Hematopoietic multipotent progenitor cell treated with erythropoietin and hydrocortisone succinate and interleukin-3 and kit ligand, for 4 days (in vitro differentiated cells): ENCODE measurements around the gene IFRD1.
A peak's percentile ranks its signal among the peaks of the same experiment; 100 is the strongest.
"Not testable (repeated sequence)": the region's sequence is repeated elsewhere in the genome, so short reads cannot be mapped to it uniquely, and the experiment has no call there.

Source experiments
- DNase-seq: peaks from one replicate; pipeline ENCODE4 v3.0.0-alpha.2; 2015

Gene IFRD1

DNA sequence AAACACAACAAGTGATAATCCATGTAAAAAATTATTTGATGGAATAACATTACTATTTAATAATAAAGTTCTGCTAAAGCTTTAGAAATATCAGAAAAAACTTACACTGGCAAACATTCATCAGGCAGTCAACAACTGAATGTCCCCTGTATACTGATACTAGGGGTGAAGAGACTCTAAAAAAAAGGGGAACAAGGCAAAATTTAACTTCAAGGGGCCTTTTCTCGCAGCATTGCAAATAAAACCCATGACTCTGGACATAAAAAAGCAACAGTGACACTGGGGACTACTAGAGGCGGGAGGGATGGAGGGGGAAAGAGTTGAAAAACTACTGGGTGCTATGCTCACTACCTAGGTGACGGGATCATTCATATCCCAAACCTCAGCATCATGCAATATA lies 5.8 kb upstream of the IFRD1 start:
- peak; percentile 29 for DNase-seq

DNA sequence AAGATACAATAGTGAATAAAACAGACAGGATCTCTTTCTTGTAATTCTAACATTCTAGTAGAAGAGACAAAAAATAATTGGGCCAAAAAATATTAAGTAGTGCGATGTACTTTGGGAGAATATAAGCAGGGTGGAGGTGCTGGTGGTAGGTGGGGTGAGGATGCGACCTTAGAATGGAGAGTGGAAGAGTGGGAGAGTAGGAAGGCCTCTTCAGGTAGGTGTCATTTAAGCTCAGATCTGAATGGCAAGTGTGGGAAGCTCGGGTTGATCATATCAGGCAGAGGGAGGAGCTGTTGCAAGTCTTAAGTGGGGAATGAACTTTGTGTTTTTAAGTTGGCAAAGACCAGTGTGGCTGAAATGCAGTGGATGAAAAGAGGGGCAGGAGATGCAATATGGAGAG lies 3.8 kb upstream of the IFRD1 start:
- DNase-seq = no peak

DNA sequence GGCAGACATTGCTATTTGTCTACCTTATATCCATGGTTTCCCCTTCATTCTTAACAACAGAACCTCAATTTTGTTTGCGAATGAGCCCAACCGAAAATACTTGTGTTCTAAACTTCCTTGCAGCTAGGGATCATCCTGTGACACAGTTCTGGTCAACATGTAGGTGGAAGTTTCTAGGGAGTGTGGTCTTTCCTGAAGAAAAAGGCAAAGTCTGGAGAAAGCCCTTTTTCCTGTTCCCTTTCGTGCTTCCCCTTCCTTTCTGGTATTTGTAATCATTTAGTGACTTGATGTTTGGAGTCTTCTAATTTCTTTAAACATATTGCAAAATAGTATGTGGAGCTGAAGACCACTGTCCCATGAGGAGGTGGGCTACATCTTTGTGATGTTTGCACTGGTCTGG lies 2.9 kb upstream of the IFRD1 start:
- DNase-seq = no peak

DNA sequence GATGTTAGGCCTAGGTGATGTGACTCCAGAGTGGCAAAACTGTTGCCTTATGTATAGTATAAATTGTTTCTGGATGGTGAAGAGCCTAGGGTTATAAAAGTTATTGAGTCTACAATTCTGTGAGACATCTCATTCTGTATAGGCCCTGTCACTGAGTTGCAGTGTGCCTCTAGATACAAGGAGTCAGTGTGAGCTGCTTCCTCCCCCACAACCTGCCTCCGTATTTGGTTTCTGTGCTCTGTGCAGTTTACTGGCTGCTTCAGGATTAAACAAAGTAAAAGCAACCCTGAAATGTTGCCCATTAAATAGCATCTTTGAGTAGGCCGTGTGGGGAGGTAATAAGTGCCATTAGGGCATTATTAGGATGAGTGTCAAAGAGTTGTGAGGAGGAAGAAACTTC lies 1.9 kb upstream of the IFRD1 start:
- DNase-seq = no peak

DNA sequence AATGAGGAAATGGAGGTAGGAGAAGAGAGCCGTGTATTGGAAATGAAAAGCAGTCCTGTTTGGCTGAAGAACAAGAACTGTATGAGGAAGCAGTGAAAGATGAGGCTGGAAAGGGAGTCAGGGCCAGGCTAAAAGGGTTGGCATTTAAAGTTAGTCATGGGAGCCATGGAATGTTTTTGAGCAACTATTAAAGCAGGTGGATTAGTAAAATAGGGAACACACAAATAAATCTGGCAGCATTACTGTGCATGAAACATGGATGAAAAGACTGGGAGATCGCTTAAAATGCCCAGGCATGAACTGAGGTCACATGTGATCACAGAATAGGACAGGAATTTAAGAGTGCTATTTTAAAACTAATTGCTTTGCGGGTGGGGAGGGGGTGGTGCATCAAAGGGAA lies 1.4 kb upstream of the IFRD1 start:
- DNase-seq = no peak

DNA sequence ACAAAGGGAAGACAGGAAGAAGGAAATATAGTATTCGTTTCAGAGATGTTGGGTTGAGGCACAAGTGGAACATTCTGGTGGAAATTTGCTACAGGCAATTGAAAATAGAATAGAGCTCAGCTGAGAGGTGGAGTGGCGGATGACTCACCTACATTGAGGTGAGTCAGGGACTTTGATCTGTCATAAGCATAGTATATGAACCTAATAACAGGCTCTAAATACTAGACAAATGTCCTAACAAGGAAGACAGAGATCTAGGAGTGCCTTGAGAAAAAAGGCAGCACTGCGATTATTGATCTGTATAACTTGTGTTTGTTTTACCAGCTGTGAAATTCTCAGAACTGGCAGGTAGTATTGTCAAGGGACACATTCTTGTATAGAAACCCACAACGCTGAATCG lies 907 bp upstream of the IFRD1 start:
- DNase-seq = no peak

DNA sequence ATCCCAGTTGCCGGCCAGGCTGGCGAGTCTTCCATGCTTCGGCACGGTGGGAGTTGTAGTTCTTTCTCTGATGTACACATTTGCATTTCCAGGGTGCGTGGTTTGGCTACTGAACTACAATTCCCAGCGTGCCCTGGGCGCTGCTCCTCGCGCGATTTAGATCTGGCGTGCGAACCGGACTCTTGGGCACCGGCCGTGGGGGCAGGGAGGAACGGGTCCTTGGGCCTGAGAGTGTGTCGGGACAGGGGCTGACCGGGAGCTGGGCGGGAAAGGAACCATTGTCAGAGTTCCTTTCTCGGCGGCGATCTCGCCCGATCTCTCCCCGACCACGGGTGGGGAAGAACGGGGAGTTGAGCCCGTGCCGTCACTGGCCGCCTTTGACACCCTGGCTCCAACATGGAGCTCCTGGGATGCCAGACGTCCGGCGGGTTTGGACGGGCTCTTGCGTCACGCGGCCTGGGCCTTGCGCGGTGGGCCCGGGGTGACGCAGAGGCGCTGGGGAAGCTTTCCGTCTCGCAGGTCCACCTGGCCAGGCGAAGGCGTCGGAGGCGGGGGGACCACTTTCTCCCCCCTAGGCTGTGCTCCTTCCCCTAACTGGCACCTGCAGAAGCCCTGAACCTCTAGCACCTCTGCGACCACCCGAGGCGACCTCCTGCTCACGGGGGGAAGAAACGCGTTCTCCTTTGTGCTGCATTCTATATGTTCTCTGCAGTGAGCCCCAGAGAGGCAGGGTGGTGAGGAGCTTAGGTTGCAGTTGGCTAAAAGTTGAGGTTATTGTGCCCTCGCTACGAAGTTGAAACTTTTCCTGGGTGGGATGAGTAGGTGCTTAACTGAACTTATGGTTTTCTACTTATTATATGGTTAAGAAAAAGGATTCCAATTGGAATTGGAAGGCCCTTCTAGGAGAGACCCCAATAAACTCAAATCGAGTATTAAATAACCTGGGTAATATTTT lies 824 bp downstream of the IFRD1 start:
- DNase-seq = peak; percentile 98

DNA sequence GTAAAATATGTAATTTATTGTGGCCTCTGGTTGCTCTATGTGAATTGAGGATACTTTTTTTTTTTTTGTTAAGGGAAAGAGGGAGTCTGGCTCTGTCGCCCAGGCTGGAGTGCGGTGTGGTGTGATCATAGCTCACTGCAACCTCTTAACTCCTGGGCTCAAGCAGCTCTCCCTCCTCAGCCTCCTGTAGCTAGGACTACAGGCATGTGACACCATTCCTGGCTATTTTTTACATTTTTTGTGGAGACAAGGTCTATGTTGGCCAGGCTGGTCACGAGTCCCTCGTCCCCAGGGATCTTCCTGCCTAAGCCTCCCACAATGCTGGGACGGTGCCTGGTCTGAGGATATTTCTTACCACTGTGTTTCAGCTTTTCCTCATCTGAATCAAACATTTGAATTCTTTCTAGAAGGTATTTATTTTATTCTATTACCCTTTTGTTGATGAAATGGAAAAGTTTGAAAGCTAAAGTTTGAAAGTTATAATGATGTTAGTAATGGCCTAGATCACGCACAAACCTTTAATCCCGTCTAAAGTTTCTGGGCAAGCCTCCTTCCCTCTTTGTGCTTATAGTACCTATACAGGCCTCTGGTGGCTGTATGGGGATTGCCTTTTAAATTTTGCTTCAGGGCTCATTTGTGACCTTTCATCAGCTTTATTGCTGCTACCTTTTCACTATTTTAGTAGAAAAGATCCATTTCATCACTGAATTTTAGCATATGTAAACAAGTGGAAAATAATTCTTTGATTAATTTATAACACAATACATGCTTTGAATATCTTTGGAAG lies 2.0 kb downstream of the IFRD1 start:
- DNase-seq = peak; percentile 70

DNA sequence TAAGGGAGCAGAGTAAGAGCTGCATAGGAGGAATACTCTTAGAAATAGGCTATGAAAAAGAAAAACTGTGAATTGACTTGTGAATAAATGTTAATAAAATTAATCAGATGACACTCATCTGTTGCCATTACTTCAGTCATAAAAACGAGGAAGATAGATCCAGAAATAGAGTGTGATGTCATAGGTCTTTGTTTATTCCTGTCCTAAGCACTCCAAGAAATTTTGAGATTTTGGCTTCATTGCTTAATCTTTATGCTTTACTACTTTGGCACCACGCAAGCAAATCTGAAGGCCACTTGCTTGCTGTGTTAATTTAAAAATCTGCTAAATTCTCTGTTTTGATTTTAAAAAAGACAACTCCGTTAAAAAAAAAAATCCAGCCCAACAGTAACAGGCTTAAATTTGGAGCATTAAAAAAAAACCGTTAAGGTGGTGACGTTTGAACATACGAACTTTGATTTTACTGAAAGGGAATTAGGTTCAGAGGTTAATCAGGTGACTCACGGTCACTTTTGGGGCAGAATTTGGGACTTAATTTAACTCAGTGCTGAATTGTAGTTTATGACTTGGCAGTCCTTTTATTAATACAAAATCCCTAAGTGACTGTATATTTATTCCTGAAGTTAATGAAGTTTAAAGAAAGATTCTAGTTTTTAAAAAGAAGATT lies 3.4 kb downstream of the IFRD1 start:
- no peak for DNase-seq

DNA sequence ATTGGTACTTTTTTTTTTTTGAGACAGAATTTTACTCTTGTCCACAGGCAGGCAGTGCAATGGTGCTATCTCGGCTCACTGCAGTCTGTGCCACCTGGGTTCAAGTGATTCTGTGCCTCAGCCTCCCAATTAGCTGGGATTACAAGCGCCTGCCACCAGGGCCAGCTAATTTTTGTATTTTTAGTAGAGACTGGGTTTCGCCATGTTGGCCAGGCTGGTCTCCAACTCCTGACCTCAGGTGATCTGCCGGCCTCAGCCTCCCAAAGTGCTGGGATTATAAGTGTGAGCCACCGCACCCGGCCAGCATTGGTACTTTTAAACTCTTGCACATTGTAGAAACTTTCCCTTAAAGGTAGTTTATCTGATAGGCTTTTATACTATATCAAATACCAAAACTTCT lies 3.9 kb downstream of the IFRD1 start:
- not testable (repeated sequence) for DNase-seq

DNA sequence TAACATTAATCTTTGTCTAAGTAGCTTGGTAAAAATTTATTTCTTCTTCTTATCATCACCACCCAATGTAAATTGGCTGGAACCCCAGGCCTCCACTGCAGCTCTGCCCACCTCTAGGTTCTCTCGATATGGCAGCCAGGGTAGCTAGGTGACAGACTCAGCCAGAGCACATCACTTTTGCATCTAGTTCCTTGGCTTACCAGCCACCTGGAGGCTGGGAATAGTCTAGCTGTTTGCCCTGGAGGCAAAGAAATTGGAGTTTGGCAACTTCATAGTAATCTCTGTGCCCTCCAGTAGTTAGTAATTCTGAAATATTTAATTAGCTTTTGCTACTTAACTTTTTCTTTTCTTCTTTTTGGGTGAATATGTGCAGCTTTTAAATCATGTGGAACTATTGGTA lies 9.4 kb downstream of the IFRD1 start:
- no peak for DNase-seq

DNA sequence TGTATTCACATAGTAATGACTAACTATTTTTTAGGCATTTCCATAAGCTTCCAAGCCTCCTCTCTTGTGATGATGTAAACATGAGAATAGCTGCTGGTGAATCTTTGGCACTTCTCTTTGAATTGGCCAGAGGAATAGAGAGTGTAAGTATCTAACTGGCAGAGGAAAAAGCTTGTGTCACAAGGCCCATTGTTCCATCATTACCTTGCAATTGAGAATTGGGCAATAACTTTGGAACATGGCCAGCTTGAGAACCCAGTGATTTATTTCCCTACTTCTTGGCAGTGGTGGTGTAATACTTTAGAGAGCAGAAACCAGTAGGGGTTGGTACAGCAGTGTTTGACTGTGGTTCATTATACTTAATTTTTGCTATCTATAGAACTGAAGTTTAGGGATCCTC lies 12.0 kb downstream of the IFRD1 start:
- peak; percentile 75 for DNase-seq

DNA sequence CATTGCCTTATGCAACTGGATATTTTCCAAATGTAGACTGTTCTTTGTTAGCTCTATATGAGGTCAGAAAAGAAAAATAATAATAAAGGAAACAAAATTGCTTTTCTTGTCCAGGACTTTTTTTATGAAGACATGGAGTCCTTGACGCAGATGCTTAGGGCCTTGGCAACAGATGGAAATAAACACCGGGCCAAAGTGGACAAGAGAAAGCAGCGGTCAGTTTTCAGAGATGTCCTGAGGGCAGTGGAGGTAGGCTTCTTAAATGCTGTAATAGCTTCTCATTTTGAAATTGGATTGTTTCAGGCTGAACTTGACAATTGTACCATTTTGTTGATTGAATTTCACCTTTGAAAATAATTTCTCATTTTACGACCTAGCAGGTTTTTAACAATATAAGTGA lies 17.6 kb downstream of the IFRD1 start:
- DNase-seq = no peak

DNA sequence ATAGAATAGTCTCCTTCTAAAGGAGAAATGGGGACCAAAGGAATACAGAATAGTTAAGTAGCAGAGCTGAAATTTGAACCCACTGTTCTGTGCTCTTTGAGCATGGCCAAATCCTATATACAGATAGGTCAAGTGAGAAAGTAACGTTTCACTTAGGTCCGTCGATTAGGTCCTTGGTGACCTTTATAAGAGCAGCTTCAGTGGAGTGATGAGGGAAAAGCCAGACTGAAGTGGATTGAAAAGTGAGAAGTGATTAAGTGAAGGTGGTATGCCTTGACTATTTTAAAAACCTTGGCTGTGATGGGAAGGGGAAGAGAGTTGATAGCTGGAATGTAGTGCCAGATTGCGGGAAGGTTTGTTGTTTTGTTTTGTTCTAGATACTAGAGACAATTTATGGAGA lies 19.9 kb downstream of the IFRD1 start:
- DNase-seq = no peak

DNA sequence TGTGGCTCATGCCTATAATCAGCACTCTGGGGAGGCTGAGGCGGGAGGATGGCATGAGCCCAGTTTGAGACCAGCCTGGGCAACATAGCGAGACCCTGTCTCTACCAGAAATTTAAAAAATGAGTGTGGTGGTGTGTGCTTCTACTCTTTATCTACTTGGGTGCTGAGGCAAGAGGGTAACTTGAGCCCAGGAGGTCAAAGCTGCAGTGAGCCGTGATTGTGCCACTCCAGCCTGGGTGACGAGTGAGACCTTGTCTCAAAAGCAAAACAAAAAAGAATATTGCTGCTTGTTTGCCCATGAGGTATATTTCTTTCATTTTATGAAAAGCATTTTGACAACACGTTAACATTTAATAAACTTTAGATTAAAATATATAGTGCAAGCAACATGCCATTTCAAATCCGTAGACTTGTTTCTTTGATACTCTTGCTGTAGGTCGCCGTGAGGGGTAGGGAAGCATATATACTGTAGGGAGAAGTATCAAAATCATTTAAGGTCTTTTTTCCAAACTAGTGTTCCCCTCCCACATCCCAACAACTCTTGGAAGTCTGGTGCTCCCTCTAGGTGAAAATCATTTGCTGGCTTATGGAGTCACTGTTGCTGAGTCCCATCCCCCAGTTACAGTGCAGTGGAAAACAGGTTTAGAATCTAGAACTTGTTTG lies 26.3 kb downstream of the IFRD1 start:
- DNase-seq = no peak

DNA sequence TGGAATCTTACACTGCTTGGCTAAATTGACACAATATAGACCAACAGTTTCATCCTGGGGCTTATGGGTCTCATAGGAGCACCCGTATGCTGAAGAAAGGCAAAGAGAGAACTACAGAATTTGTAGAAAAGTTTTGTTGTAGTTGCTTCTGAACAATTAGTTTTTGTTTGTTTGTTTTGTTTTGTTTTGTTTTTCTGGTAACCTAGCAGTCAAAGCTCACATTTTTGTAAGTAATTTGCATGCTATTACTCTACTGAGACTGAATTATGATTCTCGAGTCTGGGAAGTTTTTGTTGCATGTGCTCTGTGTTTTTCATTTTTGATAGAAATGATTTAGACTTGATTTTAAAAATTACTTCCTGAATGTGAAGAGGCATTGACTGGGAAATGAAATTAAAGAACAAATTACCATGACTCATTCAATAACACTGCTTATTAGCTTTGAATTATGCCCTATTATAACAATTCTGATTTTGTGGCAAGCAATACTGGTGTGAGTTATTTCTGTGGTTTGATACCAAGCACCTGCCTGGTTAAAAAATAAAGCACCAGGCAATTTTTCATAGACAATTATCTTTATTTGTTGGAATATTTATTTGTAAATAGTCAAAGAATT lies 31.0 kb downstream of the IFRD1 start:
- DNase-seq = no peak

DNA sequence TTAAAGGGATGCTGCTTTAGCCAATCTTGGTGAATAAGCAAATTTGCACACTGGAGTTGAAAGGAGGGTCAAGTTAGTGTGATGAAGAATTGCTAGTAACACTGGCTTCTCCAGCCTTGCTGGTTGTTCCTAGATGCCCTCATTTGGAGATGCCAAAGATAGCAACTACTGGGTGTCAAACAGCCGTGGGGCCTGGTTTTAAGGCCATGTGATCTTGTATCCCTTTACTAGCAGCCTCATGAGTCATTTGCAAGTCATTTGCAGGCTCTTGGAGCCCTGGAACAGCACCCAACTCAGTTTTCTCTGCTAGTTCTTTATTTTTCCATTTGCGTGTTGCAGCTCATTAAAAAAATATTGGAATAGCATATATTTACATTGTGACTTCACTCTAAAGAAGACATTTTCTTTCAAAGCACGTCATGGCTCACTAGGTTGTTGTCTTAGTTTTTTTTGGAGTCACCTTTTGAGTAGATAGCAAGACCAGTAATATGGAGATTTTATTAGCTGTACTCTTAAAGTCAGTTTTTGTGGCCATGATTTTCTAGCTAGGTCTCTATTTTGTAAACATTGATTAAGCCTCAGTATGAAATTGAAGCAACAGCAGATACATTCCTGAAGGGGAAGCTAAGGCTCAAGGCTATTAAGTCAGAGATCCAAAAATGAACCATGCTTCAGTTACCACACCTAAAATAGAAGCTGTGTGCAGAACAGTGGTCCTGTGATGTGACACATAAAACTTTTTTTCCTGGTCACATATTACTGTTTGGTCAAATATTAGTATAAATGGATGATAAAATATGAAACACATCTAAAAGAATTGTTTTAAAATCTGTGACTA lies 31.8 kb downstream of the IFRD1 start:
- no peak for DNase-seq

DNA sequence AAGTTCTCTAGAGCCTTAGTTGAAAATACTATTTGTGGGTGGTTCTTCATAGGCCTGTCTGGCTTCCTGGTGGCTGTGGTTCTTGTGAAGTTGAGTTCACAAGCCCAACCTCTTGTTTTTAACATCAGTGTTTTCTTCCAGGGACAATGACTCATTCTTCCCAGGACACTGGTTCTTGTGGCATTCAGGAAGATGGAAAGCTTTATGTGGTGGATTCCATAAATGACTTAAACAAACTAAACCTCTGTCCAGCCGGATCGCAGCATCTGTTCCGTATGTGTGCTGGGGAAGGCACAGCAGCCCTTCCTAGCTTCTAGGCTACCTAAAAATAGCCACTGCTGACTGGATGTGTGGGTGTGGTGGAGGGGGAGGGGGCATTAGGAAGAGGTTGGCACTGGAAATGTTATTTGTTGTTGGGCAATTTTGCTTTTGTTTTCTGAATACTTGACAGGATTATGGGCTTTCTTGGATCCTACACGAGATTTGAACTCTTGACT lies 34.5 kb downstream of the IFRD1 start:
- DNase-seq = peak; percentile 17

DNA sequence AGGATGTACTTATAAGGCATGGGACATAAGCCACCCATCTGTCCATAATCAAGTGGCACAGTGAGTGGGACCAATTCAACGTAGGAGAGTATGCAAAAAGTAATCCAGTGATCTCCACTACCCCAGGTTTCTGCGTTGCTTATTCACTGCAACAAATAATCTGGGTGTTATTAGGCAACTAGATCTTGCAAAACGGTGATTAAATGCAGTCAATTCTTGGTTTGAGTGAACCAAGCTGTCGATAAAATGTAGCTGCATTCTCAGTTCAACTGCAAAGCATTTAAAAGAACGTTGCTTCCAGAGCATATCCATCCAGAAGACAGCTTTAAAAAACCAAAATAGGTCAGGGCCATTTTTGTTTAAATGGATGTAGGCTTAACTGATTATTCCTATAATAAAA lies 35.5 kb downstream of the IFRD1 start:
- no peak for DNase-seq

DNA sequence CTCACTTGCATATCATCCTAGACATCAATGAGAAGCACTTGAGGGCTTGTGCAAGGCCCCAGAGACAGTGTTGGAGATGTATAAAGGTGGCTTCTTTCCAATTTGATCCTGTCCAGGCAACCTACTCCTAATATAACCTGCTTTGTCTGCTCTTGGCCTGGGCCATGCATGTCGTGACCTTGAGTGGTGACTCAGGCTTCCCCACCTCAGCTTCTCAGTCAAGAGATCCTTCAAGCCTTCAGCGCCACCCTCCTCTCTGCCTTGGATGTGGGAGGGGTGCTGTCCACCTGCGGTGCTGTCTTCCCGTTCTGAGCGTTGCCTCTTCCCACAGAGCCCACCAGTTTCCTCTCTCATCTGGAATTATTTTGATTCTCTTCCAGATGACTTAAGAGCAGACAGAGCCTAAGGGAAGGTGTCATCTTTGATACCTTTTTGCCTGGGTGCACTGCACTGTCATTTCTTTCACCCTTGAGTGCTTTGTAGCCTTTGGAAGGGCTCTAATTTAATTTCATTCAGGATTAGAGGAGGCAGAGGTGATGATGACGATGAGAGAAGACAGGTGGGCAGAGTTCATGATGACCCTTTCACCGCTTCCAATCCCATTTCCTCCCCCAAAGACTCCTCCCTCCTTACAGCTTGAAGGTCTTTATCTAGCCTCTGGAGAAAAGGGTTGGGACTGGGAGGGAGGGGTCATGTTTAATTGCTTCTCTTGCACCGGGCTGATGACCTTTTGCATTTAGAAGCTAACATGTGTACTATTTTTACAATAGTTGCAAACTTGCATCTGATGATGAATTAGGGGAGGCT lies 37.4 kb downstream of the IFRD1 start:
- no peak for DNase-seq

DNA sequence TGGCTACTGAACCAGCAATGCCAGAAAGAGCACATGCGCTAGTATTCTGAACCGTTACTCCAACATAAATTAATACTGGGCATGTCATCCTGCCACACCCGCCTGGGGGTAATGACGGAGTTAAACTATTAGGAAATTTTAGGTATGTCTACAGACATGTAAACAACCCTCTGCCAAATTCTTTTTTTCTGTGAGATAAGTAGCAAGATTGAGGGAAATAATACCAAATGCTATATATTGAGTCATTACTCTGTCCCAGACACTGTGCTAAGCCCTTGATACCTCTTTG lies 37.9 kb downstream of the IFRD1 start:
- DNase-seq = no peak
